PC-9 (cell line): ENCODE data around the gene AKAP13. TPM values are rescaled to one million over a fixed set of nuclear protein-coding genes. Genes with fewer than 3 reads are reported as not detected.

Source experiments
- BruUV-seq: library from RNA; stranded (reverse); fragments of 400-500 nt; replicated peaks from 2 replicates; lab custom pipeline; 2021; lab: Mats Ljungman, UMichigan
- CTCF ChIA-PET: fragments of 300-600 bp; sonication (Branson Sonifier 250); formaldehyde crosslinking; loops from one replicate; lab custom pipeline; 2022; ENCODE audit warnings: antibody characterized with exemption; lab: Charles Lee
- POLR2A ChIA-PET: fragments of 300-600 bp; sonication (Branson Sonifier 250); formaldehyde crosslinking; loops from one replicate; lab custom pipeline; 2022; ENCODE audit warnings: antibody characterized with exemption; ENCODE audit not compliant: unreplicated experiment; lab: Charles Lee
- DNase-seq, 2 experiments: peaks; one replicate each; pipeline versions ENCODE4 v3.0.0 to v3.0.0-alpha.2; 2015 to 2022; ENCODE audit warnings: mixed read lengths in 1 of 2
- H2AFZ ChIP-seq: fragments of 200-600 bp; sonication (generic); 2 replicates; pipeline ENCODE4 v1.8.1; 2017; ENCODE audit warnings: antibody characterized with exemption
- H3F3A ChIP-seq: fragments of 200-600 bp; sonication (generic); 2 replicates; pipeline ENCODE4 v1.8.1; 2017; ENCODE audit warnings: antibody characterized with exemption, mild to moderate bottlenecking, low read depth; ENCODE audit not compliant: insufficient read depth
- H3K27ac ChIP-seq: fragments of 200-600 bp; sonication (generic); 2 replicates; pipeline ENCODE4 v1.6.1; 2016; ENCODE audit warnings: mixed run types
- H3K27me3 ChIP-seq: fragments of 200-600 bp; sonication (generic); 2 replicates; pipeline ENCODE4 v1.6.1; 2016; ENCODE audit warnings: low read depth, mixed run types; ENCODE audit not compliant: insufficient read depth
- H3K36me3 ChIP-seq: fragments of 200-600 bp; sonication (generic); 2 replicates; pipeline ENCODE4 v1.6.1; 2016; ENCODE audit warnings: low read depth, mixed run types
- H3K4me1 ChIP-seq: fragments of 200-600 bp; sonication (generic); replicated peaks from 2 replicates; pipeline ENCODE4 v1.6.1; 2016; ENCODE audit warnings: mixed run types; ENCODE audit not compliant: insufficient read depth
- H3K4me2 ChIP-seq: fragments of 200-600 bp; sonication (generic); 2 replicates; pipeline ENCODE4 v1.6.1; 2017; ENCODE audit warnings: mixed run types
- H3K4me3 ChIP-seq: fragments of 200-600 bp; sonication (generic); 2 replicates; pipeline ENCODE4 v1.6.1; 2016; ENCODE audit warnings: mixed run types
- H3K79me2 ChIP-seq: fragments of 200-600 bp; sonication (generic); 2 replicates; pipeline ENCODE4 v1.6.1; 2017; ENCODE audit warnings: low read depth, mixed run types
- H3K9me2 ChIP-seq: fragments of 200-600 bp; sonication (generic); 2 replicates; pipeline ENCODE4 v1.8.1; 2017; ENCODE audit warnings: mild to moderate bottlenecking; ENCODE audit not compliant: insufficient read depth
- H3K9me3 ChIP-seq: fragments of 200-600 bp; sonication (generic); 2 replicates; pipeline ENCODE4 v1.8.1; 2016; ENCODE audit warnings: low read depth; ENCODE audit not compliant: insufficient read depth
- H4K20me1 ChIP-seq: fragments of 200-600 bp; sonication (generic); 2 replicates; pipeline ENCODE4 v1.8.1; 2017; ENCODE audit not compliant: insufficient read depth
- CTCF ChIP-seq: fragments of 200-600 bp; sonication (generic); conservative IDR thresholded peaks from 2 replicates; pipeline ENCODE4 v1.6.1; 2017; ENCODE audit warnings: mixed run types, antibody characterized with exemption, mild to moderate bottlenecking, moderate library complexity
- EZH2 ChIP-seq: fragments of 200-600 bp; sonication (generic); IDR thresholded peaks from 2 replicates; pipeline ENCODE4 v1.8.0; 2017; ENCODE audit warnings: antibody characterized with exemption, low read depth
- intact Hi-C: fragments of 100-400 bp; cut with micrococcal nuclease; formaldehyde crosslinking; loops from one replicate; pipeline ENCODE4 v1.10.0; 2022; ENCODE audit not compliant: unreplicated experiment
- total RNA-seq: library from RNA; stranded (reverse); gene quantifications from 2 replicates; pipeline ENCODE4 v1.2.3, GENCODE V29; 2021

Gene AKAP13
- total RNA-seq, 1 experiment from 2014 or later = 82.5 TPM

- 0 out of 2 replicates have a peak, but pooled peaks cover 4% of the 10 kb centered on the region for H3F3A ChIP-seq
- H3K27me3 ChIP-seq = no peaks in the 10 kb centered on the region
- H3K27ac ChIP-seq = no peak overlapping the region
- H2AFZ ChIP-seq = no peak overlapping the region
- H4K20me1 ChIP-seq = no peaks in the 10 kb centered on the region; the same call in 1 of the 2 replicates
- H3K4me3 ChIP-seq = no peak overlapping the region
- H3K9me3 ChIP-seq = no peaks in the 10 kb centered on the region
- ChIA-PET POLR2A (no interaction called here), CTCF (no interaction called here)
- H3K9me2 ChIP-seq = no peaks in the 10 kb centered on the region
- no peak for DNase-seq
- TF ChIP-seq CTCF (no peak), EZH2 (no peak)
- 0 out of 2 replicates have a peak, but pooled peaks cover 3% of the 10 kb centered on the region for H3K36me3 ChIP-seq
- intact Hi-C loops = no loop called here
- no TSS peak for BruUV-seq
- H3K4me1 ChIP-seq = no peaks in the 10 kb centered on the region
- no peak overlapping the region for H3K4me2 ChIP-seq
- peaks cover 31% of the 10 kb centered on the region for H3K79me2 ChIP-seq
These were observed 138.8 kb downstream of the AKAP13 start for GRCh38 chr15:85518979-85519761.

- no peak overlapping the region for H3K4me2 ChIP-seq
- no TSS peak for BruUV-seq
These were observed 140.2 kb downstream of the AKAP13 start for GRCh38 chr15:85520650-85521049.

GRCh38 chr15:85523530-85523929 lies 143.1 kb downstream of the AKAP13 start:
- no peaks in the 10 kb centered on the region for H3K36me3 ChIP-seq
- H2AFZ ChIP-seq = no peak overlapping the region
- intact Hi-C loops = no loop called here
- H3K27me3 ChIP-seq = no peaks in the 10 kb centered on the region
- H3K79me2 ChIP-seq = no peaks in the 10 kb centered on the region; the same call in 1 of the 2 replicates
- H3K9me2 ChIP-seq = no peaks in the 10 kb centered on the region
- 0 out of 2 replicates have a peak, but pooled peaks cover 10% of the 10 kb centered on the region for H3F3A ChIP-seq
- no peak overlapping the region for H3K27ac ChIP-seq
- no peak overlapping the region for H3K4me3 ChIP-seq
- no peaks in the 10 kb centered on the region for H3K9me3 ChIP-seq
- ChIA-PET POLR2A (no interaction called here), CTCF (no interaction called here)
- H3K4me1 ChIP-seq = no peaks in the 10 kb centered on the region
- no TSS peak for BruUV-seq
- no peaks in the 10 kb centered on the region; the same call in 1 of the 2 replicates for H4K20me1 ChIP-seq
- no peak for TF ChIP-seq EZH2
- no peak for TF ChIP-seq CTCF
- H3K4me2 ChIP-seq = no peak overlapping the region
- no peak for DNase-seq

More at GRCh38 chr15:85520650-85521049, 140.2 kb downstream of the AKAP13 start:
- Histone ChIP-seq H3K4me1 (no peaks in the 10 kb centered on the region), H4K20me1 (no peaks in the 10 kb centered on the region; the same call in 1 of the 2 replicates), H3K9me3 (no peaks in the 10 kb centered on the region), H2AFZ (no peak overlapping the region), H3F3A (0 out of 2 replicates have a peak, but pooled peaks cover 4% of the 10 kb centered on the region), H3K27me3 (no peaks in the 10 kb centered on the region), H3K79me2 (peaks cover 19% of the 10 kb centered on the region), H3K4me3 (no peak overlapping the region), H3K27ac (no peak overlapping the region), H3K9me2 (no peaks in the 10 kb centered on the region), H3K36me3 (0 out of 2 replicates have a peak, but pooled peaks cover 2% of the 10 kb centered on the region)
- TF ChIP-seq EZH2 (no peak), CTCF (no peak)
- no peak for DNase-seq
- POLR2A ChIA-PET = interaction anchor here (0.6 kb wide), 1 partner anchor 87 kb away, joined by 3 read pairs; no protein-coding TSS in a partner anchor
- intact Hi-C loops = no loop called here
- CTCF ChIA-PET = no interaction called here
